Choroid plexus epithelial cell (primary cell): ENCODE measurements around the gene ZC2HC1C.

ENCODE experiments used
- DNase-seq: peaks from one replicate; pipeline ENCODE4 v3.0.0-alpha.2; 2010; ENCODE audit warnings: low read depth
- H3K4me3 ChIP-seq: 2 replicates; pipeline ENCODE4 v1.5.1; 2011; ENCODE audit warnings: low read depth, mild to moderate bottlenecking, control low read depth, low read length, moderate library complexity
- CTCF ChIP-seq: conservative IDR thresholded peaks from 2 replicates; pipeline ENCODE4 v1.5.1; 2011; ENCODE audit warnings: low read depth, mild to moderate bottlenecking, control low read depth, inconsistent platforms, low read length, moderate library complexity

ZC2HC1C gene

GRCh38 chr14:75098212-75098611 lies 28.8 kb downstream of the ZC2HC1C start:
- TF ChIP-seq CTCF = no peak
- no peak for DNase-seq

GRCh38 chr14:75098682-75099081 lies 29.2 kb downstream of the ZC2HC1C start:
- DNase-seq = no peak
- TF ChIP-seq CTCF = no peak
- H3K4me3 ChIP-seq = no peak overlapping the region

More at GRCh38 chr14:75098212-75098611, 28.8 kb downstream of the ZC2HC1C start:
- H3K4me3 ChIP-seq = no peak overlapping the region

- no peak for TF ChIP-seq CTCF
- DNase-seq = no peak
- no peak overlapping the region for H3K4me3 ChIP-seq
Measured at GRCh38 chr14:75101491-75101890, 32.0 kb downstream of the ZC2HC1C start.

GRCh38 chr14:75107186-75107585 lies 37.7 kb downstream of the ZC2HC1C start:
- DNase-seq = no peak
- H3K4me3 ChIP-seq = no peak overlapping the region
- TF ChIP-seq CTCF = no peak

- TF ChIP-seq CTCF = no peak
- no peak for DNase-seq
- H3K4me3 ChIP-seq = no peak overlapping the region
Measured at GRCh38 chr14:75109877-75110276, 40.4 kb downstream of the ZC2HC1C start.

GRCh38 chr14:75113932-75114539 lies 44.6 kb downstream of the ZC2HC1C start:
- no peak overlapping the region for H3K4me3 ChIP-seq
- TF ChIP-seq CTCF = no peak
- no peak for DNase-seq

GRCh38 chr14:75119056-75119455 lies 49.6 kb downstream of the ZC2HC1C start:
- no peak for TF ChIP-seq CTCF
- DNase-seq = peak; percentile 46
- no peak overlapping the region for H3K4me3 ChIP-seq
